ENCODE results near the gene ZNF687. TPM values are rescaled to one million over a fixed set of nuclear protein-coding genes. Genes with fewer than 3 reads are reported as not detected.

ZNF687 gene
- total RNA-seq = 10 to 100 TPM; 16.7 to 17.1 TPM
- long read RNA-seq, donor 1, partial matches to known transcripts = 1 of 2 reads
- long read RNA-seq, donor 1, other reads (novel, unspliced or antisense) = 1 of 2 reads
- long read RNA-seq, donor 2, partial matches to known transcripts = 0 of 1 reads
- long read RNA-seq, donor 2, other reads (novel, unspliced or antisense) = 1 of 1 reads

- peak; percentile 100 for DNase-seq (ENCODE audit: low spot score)
- intact Hi-C loops (cut with DNase I) = no loop called here
These were observed at the start of gene ZNF687 for GRCh38 chr1:151281969-151282882. TSS of gene ZNF687 (plus strand) at chr1:151282299. CDS start at chr1:151286292, 3,993 bp downstream.

GRCh38 chr1:151235235-151235634 is 46.9 kb upstream of the ZNF687 start:
- intact Hi-C loops (cut with DNase I) = no loop called here
- DNase-seq (ENCODE audit: low spot score) = no peak

- no peak for DNase-seq (ENCODE audit: low spot score)
- intact Hi-C loops (cut with DNase I) = no loop called here
These were observed 44.2 kb upstream of the ZNF687 start for GRCh38 chr1:151237678-151238466.

- intact Hi-C loops (cut with DNase I) = no loop called here
These were observed 43.7 kb upstream of the ZNF687 start for GRCh38 chr1:151238467-151238739.

GRCh38 chr1:151242442-151242841 is 39.7 kb upstream of the ZNF687 start:
- DNase-seq (ENCODE audit: low spot score) = no peak
- intact Hi-C loops (cut with DNase I) = no loop called here

More at GRCh38 chr1:151238467-151238739, 43.7 kb upstream of the ZNF687 start:
- no peak for DNase-seq (ENCODE audit: low spot score)

GRCh38 chr1:151243683-151244216 is 38.3 kb upstream of the ZNF687 start:
- DNase-seq (ENCODE audit: low spot score) = peak; percentile 15
- intact Hi-C loops (cut with DNase I) = no loop called here

GRCh38 chr1:151246786-151247185 is 35.3 kb upstream of the ZNF687 start:
- no peak for DNase-seq (ENCODE audit: low spot score)
- intact Hi-C loops (cut with DNase I) = loop anchor here in 1 of 2 donors (5.0 kb wide), 1 partner anchor 34 kb away; no protein-coding TSS in a partner anchor

GRCh38 chr1:151251656-151252470 is 30.2 kb upstream of the ZNF687 start:
- DNase-seq (ENCODE audit: low spot score) = no peak
- intact Hi-C loops (cut with DNase I) = loop anchor here (5.0 kb wide), 1 partner anchor 55 kb away; the partner anchor contains the start of gene PIP5K1A (in 2 of the 2)

- DNase-seq (ENCODE audit: low spot score) = peak; percentile 98
- intact Hi-C loops (cut with DNase I) = loop anchor here (5.0 kb wide), 1 partner anchor 57 kb away; the partner anchor contains the start of gene PIP5K1A (in 2 of the 2)
These were observed 27.6 kb upstream of the ZNF687 start, which contains the start of gene PSMD4 for GRCh38 chr1:151254217-151255213. TSS of gene PSMD4 (plus strand) at chr1:151254734. CDS start at chr1:151254783, 49 bp downstream.

- DNase-seq (ENCODE audit: low spot score) = no peak
- intact Hi-C loops (cut with DNase I) = no loop called here
These were observed 26.7 kb upstream of the ZNF687 start for GRCh38 chr1:151255381-151255780.

GRCh38 chr1:151259351-151259750 is 22.7 kb upstream of the ZNF687 start:
- intact Hi-C loops (cut with DNase I) = no loop called here
- no peak for DNase-seq (ENCODE audit: low spot score)

- intact Hi-C loops (cut with DNase I) = no loop called here
- peak; percentile 41 for DNase-seq (ENCODE audit: low spot score)
These were observed 16.5 kb upstream of the ZNF687 start for GRCh38 chr1:151265446-151266236.

GRCh38 chr1:151266315-151266714 is 15.8 kb upstream of the ZNF687 start:
- peak; percentile 67 for DNase-seq (ENCODE audit: low spot score)
- intact Hi-C loops (cut with DNase I) = no loop called here

- intact Hi-C loops (cut with DNase I) = no loop called here
- DNase-seq (ENCODE audit: low spot score) = peak; percentile 45
These were observed 15.3 kb upstream of the ZNF687 start for GRCh38 chr1:151266821-151267220.

GRCh38 chr1:151267760-151268159 is 14.3 kb upstream of the ZNF687 start:
- intact Hi-C loops (cut with DNase I) = no loop called here
- DNase-seq (ENCODE audit: low spot score) = peak; percentile 1

GRCh38 chr1:151273924-151274466 is 8.1 kb upstream of the ZNF687 start:
- no peak for DNase-seq (ENCODE audit: low spot score)
- intact Hi-C loops (cut with DNase I) = no loop called here

Data from posterior vena cava (tissue), 2 donors.